HEK293 (cell line): ENCODE results near the gene HES7.
A peak's percentile ranks its signal among the peaks of the same experiment; 100 is the strongest.

ENCODE experiments used
- HOXD13 ChIP-seq: sonication (generic); formaldehyde crosslinking; IDR thresholded peaks from 2 replicates; pipeline ENCODE4 v1.8.0; 2022; ENCODE audit warnings: missing genetic modification reagents, borderline replicate concordance
- MEIS1 ChIP-seq: sonication (generic); formaldehyde crosslinking; IDR thresholded peaks from 2 replicates; pipeline ENCODE4 v1.8.1; 2022; ENCODE audit warnings: missing genetic modification reagents, mild to moderate bottlenecking, borderline replicate concordance
- MZF1 ChIP-seq: fragments of 450-650 bp; formaldehyde crosslinking; IDR thresholded peaks from 2 replicates; pipeline ENCODE4 v1.5.1; 2017; ENCODE audit warnings: missing biosample characterization, missing genetic modification characterization, borderline replicate concordance
- ZNF274 ChIP-seq, 2 experiments: fragments of 200-500 bp in 1 of 2; fragments of 450-650 bp in 1 of 2; sonication (Bioruptor generic) in 1 of 2; formaldehyde crosslinking in 1 of 2; IDR thresholded peaks; 2 replicates each; pipeline versions ENCODE4 v1.5.1 to v1.6.1; 2014 to 2016; ENCODE audit warnings: borderline replicate concordance in 1 of 2, inconsistent platforms in 1 of 2, low read length in 1 of 2, missing biosample characterization in 1 of 2, missing genetic modification characterization in 1 of 2
- ZNF391 ChIP-seq: fragments of 450-650 bp; formaldehyde crosslinking; IDR thresholded peaks from 2 replicates; pipeline ENCODE4 v1.5.1; 2016; ENCODE audit warnings: low read depth, missing biosample characterization, missing genetic modification characterization, borderline replicate concordance
- ZNF610 ChIP-seq: fragments of 450-650 bp; formaldehyde crosslinking; IDR thresholded peaks from 2 replicates; pipeline ENCODE4 v1.5.1; 2016; ENCODE audit warnings: missing biosample characterization, missing genetic modification characterization, borderline replicate concordance
- TF ChIP-seq, protein P1 (sequence below): fragments of 450-650 bp; formaldehyde crosslinking; IDR thresholded peaks from 2 replicates; pipeline ENCODE4 v1.5.1; 2016; ENCODE audit warnings: missing biosample characterization, missing genetic modification characterization
- TF ChIP-seq, protein P2 (sequence below): fragments of 450-650 bp; formaldehyde crosslinking; IDR thresholded peaks from 2 replicates; pipeline ENCODE4 v1.5.1; 2016; ENCODE audit warnings: missing biosample characterization, missing genetic modification characterization, borderline replicate concordance
- TF ChIP-seq, protein P3 (sequence below): fragments of 450-650 bp; formaldehyde crosslinking; conservative IDR thresholded peaks from 2 replicates; pipeline ENCODE4 v1.5.1; 2016; ENCODE audit warnings: low read depth, missing biosample characterization, missing genetic modification characterization
- TF ChIP-seq, protein P4 (sequence below): fragments of 450-650 bp; formaldehyde crosslinking; IDR thresholded peaks from 2 replicates; pipeline ENCODE4 v1.5.1; 2016; ENCODE audit warnings: missing biosample characterization, missing genetic modification characterization
- TF ChIP-seq, protein P5 (sequence below): fragments of 450-650 bp; formaldehyde crosslinking; IDR thresholded peaks from 2 replicates; pipeline ENCODE4 v1.5.1; 2016; ENCODE audit warnings: missing biosample characterization, missing genetic modification characterization
- TF ChIP-seq, protein P6 (sequence below): fragments of 450-650 bp; formaldehyde crosslinking; IDR thresholded peaks from 2 replicates; pipeline ENCODE4 v1.5.1; 2017; ENCODE audit warnings: missing biosample characterization, missing genetic modification characterization
- TF ChIP-seq, protein P7 (sequence below): fragments of 450-650 bp; IDR thresholded peaks from 2 replicates; pipeline ENCODE4 v1.5.1; 2018; ENCODE audit warnings: missing biosample characterization, mild to moderate bottlenecking, missing genetic modification characterization

The HES7 gene

DNA sequence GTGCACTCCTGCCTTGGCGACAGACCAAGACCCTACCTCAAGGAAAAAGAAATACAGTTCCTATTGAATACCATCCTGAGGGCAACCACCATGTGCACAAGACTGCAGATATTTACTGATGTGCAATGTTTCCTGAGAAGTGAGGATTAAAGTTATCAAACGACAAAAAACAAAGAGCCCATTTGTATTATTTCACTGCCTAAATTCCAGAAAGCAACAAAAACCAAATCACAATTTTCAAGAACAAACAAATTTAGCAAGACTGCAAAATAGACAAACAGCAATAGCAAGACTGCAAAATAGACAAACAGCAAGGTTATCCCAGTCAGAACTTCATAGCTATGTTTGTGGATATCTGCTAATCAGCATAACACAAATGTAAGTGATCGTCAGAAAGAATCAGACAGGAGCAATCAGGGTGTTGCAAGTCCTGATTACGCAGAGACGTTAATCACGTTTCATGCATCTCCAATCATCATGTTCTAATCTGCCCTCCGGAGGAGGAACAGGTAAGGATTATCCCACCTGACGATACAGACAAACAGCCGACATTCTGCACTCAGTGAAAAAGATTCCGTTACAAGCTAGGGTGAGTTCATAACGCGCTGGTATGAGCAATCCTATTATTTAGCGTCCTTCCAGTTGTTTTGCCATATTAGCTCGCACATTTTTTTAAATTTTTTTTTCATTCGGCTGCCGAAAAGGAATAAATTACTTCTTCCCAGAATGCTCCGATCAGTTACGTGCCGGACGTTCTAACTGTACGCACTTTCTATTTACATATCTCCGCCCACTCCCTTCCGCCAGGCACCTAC lies 49.4 kb upstream of the HES7 start (continued):
- TF ChIP-seq, protein P1, sequence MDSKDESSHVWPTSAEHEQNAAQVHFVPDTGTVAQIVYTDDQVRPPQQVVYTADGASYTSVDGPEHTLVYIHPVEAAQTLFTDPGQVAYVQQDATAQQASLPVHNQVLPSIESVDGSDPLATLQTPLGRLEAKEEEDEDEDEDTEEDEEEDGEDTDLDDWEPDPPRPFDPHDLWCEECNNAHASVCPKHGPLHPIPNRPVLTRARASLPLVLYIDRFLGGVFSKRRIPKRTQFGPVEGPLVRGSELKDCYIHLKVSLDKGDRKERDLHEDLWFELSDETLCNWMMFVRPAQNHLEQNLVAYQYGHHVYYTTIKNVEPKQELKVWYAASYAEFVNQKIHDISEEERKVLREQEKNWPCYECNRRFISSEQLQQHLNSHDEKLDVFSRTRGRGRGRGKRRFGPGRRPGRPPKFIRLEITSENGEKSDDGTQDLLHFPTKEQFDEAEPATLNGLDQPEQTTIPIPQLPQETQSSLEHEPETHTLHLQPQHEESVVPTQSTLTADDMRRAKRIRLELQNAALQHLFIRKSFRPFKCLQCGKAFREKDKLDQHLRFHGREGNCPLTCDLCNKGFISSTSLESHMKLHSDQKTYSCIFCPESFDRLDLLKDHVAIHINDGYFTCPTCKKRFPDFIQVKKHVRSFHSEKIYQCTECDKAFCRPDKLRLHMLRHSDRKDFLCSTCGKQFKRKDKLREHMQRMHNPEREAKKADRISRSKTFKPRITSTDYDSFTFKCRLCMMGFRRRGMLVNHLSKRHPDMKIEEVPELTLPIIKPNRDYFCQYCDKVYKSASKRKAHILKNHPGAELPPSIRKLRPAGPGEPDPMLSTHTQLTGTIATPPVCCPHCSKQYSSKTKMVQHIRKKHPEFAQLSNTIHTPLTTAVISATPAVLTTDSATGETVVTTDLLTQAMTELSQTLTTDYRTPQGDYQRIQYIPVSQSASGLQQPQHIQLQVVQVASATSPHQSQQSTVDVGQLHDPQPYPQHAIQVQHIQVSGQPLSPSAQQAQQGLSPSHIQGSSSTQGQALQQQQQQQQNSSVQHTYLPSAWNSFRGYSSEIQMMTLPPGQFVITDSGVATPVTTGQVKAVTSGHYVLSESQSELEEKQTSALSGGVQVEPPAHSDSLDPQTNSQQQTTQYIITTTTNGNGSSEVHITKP, result peak; percentile 84
- TF ChIP-seq ZNF274 (IDR thresholded peaks at IDR 0.05; ENCODE audit: low read length), result no peak
- TF ChIP-seq ZNF274 (tag by site-specific recombination; IDR thresholded peaks at IDR 0.05; ENCODE audit: borderline replicate concordance), result no peak
- TF ChIP-seq ZNF610, result peak; percentile 55; the same call in 1 of the 2 replicates
- TF ChIP-seq MZF1 (tag by site-specific recombination), result peak; percentile 91
- TF ChIP-seq, protein P2, sequence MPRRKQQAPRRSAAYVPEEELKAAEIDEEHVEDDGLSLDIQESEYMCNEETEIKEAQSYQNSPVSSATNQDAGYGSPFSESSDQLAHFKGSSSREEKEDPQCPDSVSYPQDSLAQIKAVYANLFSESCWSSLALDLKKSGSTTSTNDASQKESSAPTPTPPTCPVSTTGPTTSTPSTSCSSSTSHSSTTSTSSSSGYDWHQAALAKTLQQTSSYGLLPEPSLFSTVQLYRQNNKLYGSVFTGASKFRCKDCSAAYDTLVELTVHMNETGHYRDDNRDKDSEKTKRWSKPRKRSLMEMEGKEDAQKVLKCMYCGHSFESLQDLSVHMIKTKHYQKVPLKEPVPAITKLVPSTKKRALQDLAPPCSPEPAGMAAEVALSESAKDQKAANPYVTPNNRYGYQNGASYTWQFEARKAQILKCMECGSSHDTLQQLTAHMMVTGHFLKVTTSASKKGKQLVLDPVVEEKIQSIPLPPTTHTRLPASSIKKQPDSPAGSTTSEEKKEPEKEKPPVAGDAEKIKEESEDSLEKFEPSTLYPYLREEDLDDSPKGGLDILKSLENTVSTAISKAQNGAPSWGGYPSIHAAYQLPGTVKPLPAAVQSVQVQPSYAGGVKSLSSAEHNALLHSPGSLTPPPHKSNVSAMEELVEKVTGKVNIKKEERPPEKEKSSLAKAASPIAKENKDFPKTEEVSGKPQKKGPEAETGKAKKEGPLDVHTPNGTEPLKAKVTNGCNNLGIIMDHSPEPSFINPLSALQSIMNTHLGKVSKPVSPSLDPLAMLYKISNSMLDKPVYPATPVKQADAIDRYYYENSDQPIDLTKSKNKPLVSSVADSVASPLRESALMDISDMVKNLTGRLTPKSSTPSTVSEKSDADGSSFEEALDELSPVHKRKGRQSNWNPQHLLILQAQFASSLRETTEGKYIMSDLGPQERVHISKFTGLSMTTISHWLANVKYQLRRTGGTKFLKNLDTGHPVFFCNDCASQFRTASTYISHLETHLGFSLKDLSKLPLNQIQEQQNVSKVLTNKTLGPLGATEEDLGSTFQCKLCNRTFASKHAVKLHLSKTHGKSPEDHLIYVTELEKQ (tag by site-specific recombination), result peak; percentile 97
- TF ChIP-seq ZNF391 (tag by site-specific recombination), result no peak
- TF ChIP-seq, protein P3, sequence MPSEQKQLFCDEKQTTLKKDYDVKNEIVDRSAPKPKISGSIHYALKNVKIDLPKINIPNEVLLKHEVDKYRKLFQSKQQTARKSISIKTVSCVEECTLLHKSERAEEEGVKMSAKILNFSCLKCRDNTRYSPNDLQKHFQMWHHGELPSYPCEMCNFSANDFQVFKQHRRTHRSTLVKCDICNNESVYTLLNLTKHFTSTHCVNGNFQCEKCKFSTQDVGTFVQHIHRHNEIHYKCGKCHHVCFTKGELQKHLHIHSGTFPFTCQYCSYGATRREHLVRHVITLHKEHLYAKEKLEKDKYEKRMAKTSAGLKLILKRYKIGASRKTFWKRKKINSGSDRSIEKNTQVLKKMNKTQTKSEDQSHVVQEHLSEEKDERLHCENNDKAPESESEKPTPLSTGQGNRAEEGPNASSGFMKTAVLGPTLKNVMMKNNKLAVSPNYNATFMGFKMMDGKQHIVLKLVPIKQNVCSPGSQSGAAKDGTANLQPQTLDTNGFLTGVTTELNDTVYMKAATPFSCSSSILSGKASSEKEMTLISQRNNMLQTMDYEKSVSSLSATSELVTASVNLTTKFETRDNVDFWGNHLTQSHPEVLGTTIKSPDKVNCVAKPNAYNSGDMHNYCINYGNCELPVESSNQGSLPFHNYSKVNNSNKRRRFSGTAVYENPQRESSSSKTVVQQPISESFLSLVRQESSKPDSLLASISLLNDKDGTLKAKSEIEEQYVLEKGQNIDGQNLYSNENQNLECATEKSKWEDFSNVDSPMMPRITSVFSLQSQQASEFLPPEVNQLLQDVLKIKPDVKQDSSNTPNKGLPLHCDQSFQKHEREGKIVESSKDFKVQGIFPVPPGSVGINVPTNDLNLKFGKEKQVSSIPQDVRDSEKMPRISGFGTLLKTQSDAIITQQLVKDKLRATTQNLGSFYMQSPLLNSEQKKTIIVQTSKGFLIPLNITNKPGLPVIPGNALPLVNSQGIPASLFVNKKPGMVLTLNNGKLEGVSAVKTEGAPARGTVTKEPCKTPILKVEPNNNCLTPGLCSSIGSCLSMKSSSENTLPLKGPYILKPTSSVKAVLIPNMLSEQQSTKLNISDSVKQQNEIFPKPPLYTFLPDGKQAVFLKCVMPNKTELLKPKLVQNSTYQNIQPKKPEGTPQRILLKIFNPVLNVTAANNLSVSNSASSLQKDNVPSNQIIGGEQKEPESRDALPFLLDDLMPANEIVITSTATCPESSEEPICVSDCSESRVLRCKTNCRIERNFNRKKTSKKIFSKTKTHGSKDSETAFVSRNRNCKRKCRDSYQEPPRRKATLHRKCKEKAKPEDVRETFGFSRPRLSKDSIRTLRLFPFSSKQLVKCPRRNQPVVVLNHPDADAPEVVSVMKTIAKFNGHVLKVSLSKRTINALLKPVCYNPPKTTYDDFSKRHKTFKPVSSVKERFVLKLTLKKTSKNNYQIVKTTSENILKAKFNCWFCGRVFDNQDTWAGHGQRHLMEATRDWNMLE (tag by site-specific recombination), result 0 out of 2 replicates have a peak, but pooled peaks have one; percentile 17
- TF ChIP-seq, protein P4, sequence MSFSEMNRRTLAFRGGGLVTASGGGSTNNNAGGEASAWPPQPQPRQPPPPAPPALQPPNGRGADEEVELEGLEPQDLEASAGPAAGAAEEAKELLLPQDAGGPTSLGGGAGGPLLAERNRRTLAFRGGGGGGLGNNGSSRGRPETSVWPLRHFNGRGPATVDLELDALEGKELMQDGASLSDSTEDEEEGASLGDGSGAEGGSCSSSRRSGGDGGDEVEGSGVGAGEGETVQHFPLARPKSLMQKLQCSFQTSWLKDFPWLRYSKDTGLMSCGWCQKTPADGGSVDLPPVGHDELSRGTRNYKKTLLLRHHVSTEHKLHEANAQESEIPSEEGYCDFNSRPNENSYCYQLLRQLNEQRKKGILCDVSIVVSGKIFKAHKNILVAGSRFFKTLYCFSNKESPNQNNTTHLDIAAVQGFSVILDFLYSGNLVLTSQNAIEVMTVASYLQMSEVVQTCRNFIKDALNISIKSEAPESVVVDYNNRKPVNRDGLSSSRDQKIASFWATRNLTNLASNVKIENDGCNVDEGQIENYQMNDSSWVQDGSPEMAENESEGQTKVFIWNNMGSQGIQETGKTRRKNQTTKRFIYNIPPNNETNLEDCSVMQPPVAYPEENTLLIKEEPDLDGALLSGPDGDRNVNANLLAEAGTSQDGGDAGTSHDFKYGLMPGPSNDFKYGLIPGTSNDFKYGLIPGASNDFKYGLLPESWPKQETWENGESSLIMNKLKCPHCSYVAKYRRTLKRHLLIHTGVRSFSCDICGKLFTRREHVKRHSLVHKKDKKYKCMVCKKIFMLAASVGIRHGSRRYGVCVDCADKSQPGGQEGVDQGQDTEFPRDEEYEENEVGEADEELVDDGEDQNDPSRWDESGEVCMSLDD (tag by site-specific recombination), result peak; percentile 39; the same call in 1 of the 2 replicates
- TF ChIP-seq, protein P5, sequence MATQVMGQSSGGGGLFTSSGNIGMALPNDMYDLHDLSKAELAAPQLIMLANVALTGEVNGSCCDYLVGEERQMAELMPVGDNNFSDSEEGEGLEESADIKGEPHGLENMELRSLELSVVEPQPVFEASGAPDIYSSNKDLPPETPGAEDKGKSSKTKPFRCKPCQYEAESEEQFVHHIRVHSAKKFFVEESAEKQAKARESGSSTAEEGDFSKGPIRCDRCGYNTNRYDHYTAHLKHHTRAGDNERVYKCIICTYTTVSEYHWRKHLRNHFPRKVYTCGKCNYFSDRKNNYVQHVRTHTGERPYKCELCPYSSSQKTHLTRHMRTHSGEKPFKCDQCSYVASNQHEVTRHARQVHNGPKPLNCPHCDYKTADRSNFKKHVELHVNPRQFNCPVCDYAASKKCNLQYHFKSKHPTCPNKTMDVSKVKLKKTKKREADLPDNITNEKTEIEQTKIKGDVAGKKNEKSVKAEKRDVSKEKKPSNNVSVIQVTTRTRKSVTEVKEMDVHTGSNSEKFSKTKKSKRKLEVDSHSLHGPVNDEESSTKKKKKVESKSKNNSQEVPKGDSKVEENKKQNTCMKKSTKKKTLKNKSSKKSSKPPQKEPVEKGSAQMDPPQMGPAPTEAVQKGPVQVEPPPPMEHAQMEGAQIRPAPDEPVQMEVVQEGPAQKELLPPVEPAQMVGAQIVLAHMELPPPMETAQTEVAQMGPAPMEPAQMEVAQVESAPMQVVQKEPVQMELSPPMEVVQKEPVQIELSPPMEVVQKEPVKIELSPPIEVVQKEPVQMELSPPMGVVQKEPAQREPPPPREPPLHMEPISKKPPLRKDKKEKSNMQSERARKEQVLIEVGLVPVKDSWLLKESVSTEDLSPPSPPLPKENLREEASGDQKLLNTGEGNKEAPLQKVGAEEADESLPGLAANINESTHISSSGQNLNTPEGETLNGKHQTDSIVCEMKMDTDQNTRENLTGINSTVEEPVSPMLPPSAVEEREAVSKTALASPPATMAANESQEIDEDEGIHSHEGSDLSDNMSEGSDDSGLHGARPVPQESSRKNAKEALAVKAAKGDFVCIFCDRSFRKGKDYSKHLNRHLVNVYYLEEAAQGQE, result peak; percentile 49; the same call in 1 of the 2 replicates
- TF ChIP-seq MEIS1 (CRISPR knock-in tag), result no peak
- TF ChIP-seq HOXD13, result no peak
- TF ChIP-seq, protein P6, sequence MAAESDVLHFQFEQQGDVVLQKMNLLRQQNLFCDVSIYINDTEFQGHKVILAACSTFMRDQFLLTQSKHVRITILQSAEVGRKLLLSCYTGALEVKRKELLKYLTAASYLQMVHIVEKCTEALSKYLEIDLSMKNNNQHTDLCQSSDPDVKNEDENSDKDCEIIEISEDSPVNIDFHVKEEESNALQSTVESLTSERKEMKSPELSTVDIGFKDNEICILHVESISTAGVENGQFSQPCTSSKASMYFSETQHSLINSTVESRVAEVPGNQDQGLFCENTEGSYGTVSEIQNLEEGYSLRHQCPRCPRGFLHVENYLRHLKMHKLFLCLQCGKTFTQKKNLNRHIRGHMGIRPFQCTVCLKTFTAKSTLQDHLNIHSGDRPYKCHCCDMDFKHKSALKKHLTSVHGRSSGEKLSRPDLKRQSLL, result no peak; the same call in 1 of the 2 replicates
- TF ChIP-seq, protein P7, sequence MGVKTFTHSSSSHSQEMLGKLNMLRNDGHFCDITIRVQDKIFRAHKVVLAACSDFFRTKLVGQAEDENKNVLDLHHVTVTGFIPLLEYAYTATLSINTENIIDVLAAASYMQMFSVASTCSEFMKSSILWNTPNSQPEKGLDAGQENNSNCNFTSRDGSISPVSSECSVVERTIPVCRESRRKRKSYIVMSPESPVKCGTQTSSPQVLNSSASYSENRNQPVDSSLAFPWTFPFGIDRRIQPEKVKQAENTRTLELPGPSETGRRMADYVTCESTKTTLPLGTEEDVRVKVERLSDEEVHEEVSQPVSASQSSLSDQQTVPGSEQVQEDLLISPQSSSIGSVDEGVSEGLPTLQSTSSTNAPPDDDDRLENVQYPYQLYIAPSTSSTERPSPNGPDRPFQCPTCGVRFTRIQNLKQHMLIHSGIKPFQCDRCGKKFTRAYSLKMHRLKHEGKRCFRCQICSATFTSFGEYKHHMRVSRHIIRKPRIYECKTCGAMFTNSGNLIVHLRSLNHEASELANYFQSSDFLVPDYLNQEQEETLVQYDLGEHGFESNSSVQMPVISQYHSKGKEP, result peak; percentile 95
